Transverse colon (tissue), 4 donors: ENCODE data around the gene RHOBTB1. TPM values are rescaled to one million over a fixed set of nuclear protein-coding genes. Genes with fewer than 3 reads are reported as not detected.
A peak's percentile ranks its signal among the peaks of the same experiment; 100 is the strongest.

Experiments used
- DNase-seq: peaks from one replicate; pipeline ENCODE4 v3.0.0-alpha.2; 2019
- H3K27ac ChIP-seq, 4 donors: fragments of 200-600 bp; sonication (generic); 2 replicates each; pipeline ENCODE4 v1.5.1; 2016 to 2018; ENCODE audit warnings: inconsistent platforms in 4 of 4
- H3K27me3 ChIP-seq: fragments of 200-600 bp; sonication (generic); 2 replicates; pipeline ENCODE4 v1.5.1; 2017; ENCODE audit warnings: inconsistent platforms
- H3K36me3 ChIP-seq, 4 donors: fragments of 200-600 bp; sonication (generic); 2 replicates each; pipeline ENCODE4 v1.5.1; 2017 to 2019; ENCODE audit warnings: inconsistent platforms in 4 of 4
- H3K4me1 ChIP-seq, 4 donors: fragments of 200-600 bp; sonication (generic); 2 replicates each; pipeline ENCODE4 v1.5.1; 2017 to 2020; ENCODE audit warnings: inconsistent platforms in 4 of 4
- H3K4me3 ChIP-seq, 4 donors: fragments of 200-600 bp; sonication (generic); 1 replicate in 1 of 4; 2 replicates in 3 of 4; pipeline versions ENCODE4 v1.5.1 to v1.6.1; 2017 to 2019; ENCODE audit warnings: inconsistent platforms in 4 of 4
- H3K9me3 ChIP-seq, 2 donors: fragments of 200-600 bp; sonication (generic); 2 replicates each; pipeline ENCODE4 v1.5.1; 2017 to 2019; ENCODE audit warnings: inconsistent platforms in 2 of 2
- EP300 ChIP-seq: sonication (generic); formaldehyde crosslinking; IDR thresholded peaks from one replicate; pipeline ENCODE4 v1.6.1; 2017; ENCODE audit warnings: antibody characterized with exemption, low read depth
- POLR2A ChIP-seq: fragments of 450-650 bp; IDR thresholded peaks from one replicate; pipeline ENCODE4 v1.6.1; 2016; ENCODE audit warnings: antibody characterized with exemption, mild to moderate bottlenecking, moderate library complexity
- POLR2AphosphoS5 ChIP-seq, 3 donors: sonication (generic); formaldehyde crosslinking; IDR thresholded peaks; one replicate each; pipeline ENCODE4 v1.6.1; 2016; ENCODE audit warnings: antibody characterized with exemption in 3 of 3
- WGBS, 2 donors: methylation state at CpG; one replicate each; pipeline ENCODE4 v1.1.5; 2018; ENCODE audit warnings: low coverage in 1 of 2; 5-methylcytosine and 5-hydroxymethylcytosine counted together
- in situ Hi-C, 4 donors: fragments of 200-750 bp; cut with MboI; loops; one replicate each; pipeline versions ENCODE4 v1.15.0 to v1.15.1; 2017; ENCODE audit warnings: low sequenced_read_pairs in 3 of 4, low pct_ligation_motif_present in 1 of 4, low pct_unique_long_range_greater_than_20kb in 1 of 4
- intact Hi-C: fragments of 100-400 bp; cut with DNase I; formaldehyde crosslinking; loops from one replicate; pipeline ENCODE4 v1.15.1; 2023; ENCODE audit warnings: low total_unique reads
- total RNA-seq, 4 donors: library from RNA; depleted of rRNA; stranded (reverse); fragments of >200 nt; gene quantifications; one replicate each; pipeline ENCODE4 v1.1.0, GENCODE V29; 2016
- TF ChIP-seq, protein P1 (sequence below), 5 experiments: fragments of 200-600 bp in 3 of 5; fragments of 450-650 bp in 2 of 5; sonication (generic) in 3 of 5; IDR thresholded peaks; 1 replicate in 2 of 5; 2 replicates in 3 of 5; pipeline ENCODE4 v1.5.1; 2016 to 2017; ENCODE audit warnings: antibody characterized with exemption in 5 of 5, inconsistent platforms in 3 of 5, mild to moderate bottlenecking in 2 of 5, moderate library complexity in 1 of 5

RHOBTB1 gene
- total RNA-seq, 4 donors from 2014 or later: 4.0 to 13.1 (median 9.0) TPM

DNA sequence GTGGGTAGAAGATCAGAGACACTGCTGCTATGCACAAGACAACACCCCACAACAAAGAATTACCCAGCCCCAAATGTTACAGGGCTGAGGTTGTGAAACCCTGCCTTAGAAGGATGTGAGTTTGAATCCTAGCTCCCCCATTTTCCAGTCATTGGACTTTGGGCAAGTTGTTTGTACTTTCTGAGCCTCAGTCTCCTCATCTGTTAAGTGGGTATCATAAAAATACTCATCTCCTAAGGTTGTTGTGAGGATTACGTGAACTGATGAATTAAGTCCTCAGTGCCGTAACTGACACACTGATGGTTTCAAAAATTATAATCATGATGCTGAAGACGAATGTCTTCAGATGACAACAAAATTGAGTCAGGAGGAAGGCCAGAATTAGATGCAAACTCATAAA is 30.3 kb downstream of the RHOBTB1 start:
- peak overlapping the region in 2 of 4 donors; percentile 9 to 50 for H3K27ac ChIP-seq
- no peak for DNase-seq
- TF ChIP-seq EP300: no peak
- no peak for TF ChIP-seq POLR2A
- TF ChIP-seq, protein P1, sequence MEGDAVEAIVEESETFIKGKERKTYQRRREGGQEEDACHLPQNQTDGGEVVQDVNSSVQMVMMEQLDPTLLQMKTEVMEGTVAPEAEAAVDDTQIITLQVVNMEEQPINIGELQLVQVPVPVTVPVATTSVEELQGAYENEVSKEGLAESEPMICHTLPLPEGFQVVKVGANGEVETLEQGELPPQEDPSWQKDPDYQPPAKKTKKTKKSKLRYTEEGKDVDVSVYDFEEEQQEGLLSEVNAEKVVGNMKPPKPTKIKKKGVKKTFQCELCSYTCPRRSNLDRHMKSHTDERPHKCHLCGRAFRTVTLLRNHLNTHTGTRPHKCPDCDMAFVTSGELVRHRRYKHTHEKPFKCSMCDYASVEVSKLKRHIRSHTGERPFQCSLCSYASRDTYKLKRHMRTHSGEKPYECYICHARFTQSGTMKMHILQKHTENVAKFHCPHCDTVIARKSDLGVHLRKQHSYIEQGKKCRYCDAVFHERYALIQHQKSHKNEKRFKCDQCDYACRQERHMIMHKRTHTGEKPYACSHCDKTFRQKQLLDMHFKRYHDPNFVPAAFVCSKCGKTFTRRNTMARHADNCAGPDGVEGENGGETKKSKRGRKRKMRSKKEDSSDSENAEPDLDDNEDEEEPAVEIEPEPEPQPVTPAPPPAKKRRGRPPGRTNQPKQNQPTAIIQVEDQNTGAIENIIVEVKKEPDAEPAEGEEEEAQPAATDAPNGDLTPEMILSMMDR (IDR thresholded peaks at IDR 0.05): no peak
- no peak for TF ChIP-seq POLR2AphosphoS5 (IDR thresholded peaks at IDR 0.05)
- H3K36me3 ChIP-seq: no peaks in the 10 kb centered on the region
- H3K9me3 ChIP-seq: no peaks in the 10 kb centered on the region
- H3K27me3 ChIP-seq: no peaks in the 10 kb centered on the region
- intact Hi-C loops: no loop called here
- in situ Hi-C loops: no loop called here
- no peak overlapping the region for H3K4me3 ChIP-seq
- WGBS, 2 donors: 88 to 89% methylated on average over 3 of the region's 3 CpGs
- H3K4me1 ChIP-seq: peaks cover 0 to 15% (median 4%) of the 10 kb centered on the region in 4 donors

DNA sequence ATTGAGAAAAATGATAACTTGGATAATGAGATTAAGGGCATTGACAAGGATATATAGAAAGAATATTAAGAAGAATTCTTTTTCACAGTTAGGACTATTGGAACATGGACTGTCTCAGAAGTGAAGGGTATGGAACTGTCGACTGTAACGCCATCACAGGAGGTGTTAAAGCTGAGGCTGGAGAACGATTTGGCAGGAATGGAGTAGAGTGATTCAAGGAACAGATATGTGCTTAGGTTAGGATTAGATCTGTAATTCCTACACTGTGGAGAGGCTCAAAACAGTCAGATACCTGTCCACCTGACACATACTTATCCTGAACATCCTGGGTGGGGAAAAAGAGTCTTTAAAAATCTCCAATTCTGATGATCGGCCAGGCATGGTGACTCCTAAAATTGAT is 30.9 kb downstream of the RHOBTB1 start:
- whole genome bisulfite sequencing, 2 donors: 81 to 95% methylated on average over 4 of the region's 4 CpGs
- Histone ChIP-seq H3K4me3 (no peak overlapping the region), H3K9me3 (no peaks in the 10 kb centered on the region), H3K27me3 (no peaks in the 10 kb centered on the region), H3K27ac (peak overlapping the region in 1 of 4 donors; percentile 9), H3K36me3 (no peaks in the 10 kb centered on the region), H3K4me1 (peaks cover 0 to 17% (median 5%) of the 10 kb centered on the region in 4 donors)
- intact Hi-C loops (no loop called here), in situ Hi-C loops (no loop called here)
- no peak for DNase-seq
- TF ChIP-seq, protein P1 (IDR thresholded peaks at IDR 0.05): no peak
- no peak for TF ChIP-seq EP300
- TF ChIP-seq POLR2AphosphoS5 (IDR thresholded peaks at IDR 0.05): no peak
- TF ChIP-seq POLR2A: no peak

DNA sequence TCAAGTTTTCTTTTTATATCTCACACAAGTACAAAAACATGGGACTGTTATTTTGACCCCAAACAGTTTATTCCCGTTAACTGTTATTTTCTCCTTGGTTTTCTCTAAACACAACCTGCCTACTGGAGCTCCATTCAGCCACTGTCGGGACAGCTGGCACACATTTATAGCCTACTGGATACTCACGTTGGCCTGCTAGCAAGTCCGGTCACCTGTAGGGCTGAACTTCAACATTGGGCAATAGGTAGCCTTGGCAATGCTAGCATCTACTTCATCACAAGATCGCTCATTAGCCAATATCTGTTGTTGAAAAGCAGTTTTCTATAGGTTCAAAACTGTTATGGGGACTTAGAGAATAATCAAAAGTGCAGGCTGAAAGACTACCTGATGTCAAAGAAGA is 32.3 kb downstream of the RHOBTB1 start:
- intact Hi-C loops (no loop called here), in situ Hi-C loops (no loop called here)
- Histone ChIP-seq H3K27me3 (no peaks in the 10 kb centered on the region), H3K36me3 (no peaks in the 10 kb centered on the region), H3K4me1 (peaks cover 0 to 25% (median 5%) of the 10 kb centered on the region in 4 donors), H3K4me3 (no peak overlapping the region), H3K9me3 (no peaks in the 10 kb centered on the region), H3K27ac (no peak overlapping the region)
- no peak for TF ChIP-seq POLR2A
- TF ChIP-seq POLR2AphosphoS5 (IDR thresholded peaks at IDR 0.05): no peak
- TF ChIP-seq, protein P1 (IDR thresholded peaks at IDR 0.05): no peak
- DNase-seq: no peak
- WGBS, 2 donors: 85 to 86% methylated on average over 5 of the region's 5 CpGs

DNA sequence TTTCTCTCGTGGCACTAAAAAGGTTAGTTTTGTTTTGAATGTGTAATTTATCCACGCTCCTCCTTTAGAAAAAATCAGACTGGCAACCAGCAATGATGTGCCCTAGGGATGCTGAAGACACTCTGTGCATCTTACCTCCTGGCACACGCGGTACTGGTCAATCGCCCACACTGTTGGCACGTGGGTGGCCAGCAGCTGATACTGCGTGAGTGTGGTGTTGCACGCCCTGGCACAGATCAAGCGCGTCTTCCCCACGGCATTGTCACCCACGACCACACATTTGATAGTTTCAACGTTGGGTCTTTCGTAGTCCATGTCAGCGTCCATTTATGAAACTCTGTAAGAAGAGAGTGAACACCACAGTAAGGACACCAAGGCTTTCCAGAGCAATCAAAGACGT is 32.8 kb downstream of the RHOBTB1 start:
- H3K36me3 ChIP-seq: no peaks in the 10 kb centered on the region
- no peaks in the 10 kb centered on the region for H3K9me3 ChIP-seq
- H3K4me3 ChIP-seq: no peak overlapping the region
- DNase-seq: no peak
- no peaks in the 10 kb centered on the region for H3K27me3 ChIP-seq
- H3K27ac ChIP-seq: no peak overlapping the region
- TF ChIP-seq POLR2AphosphoS5 (IDR thresholded peaks at IDR 0.05) (no peak), EP300 (no peak), POLR2A (no peak)
- TF ChIP-seq, protein P1 (IDR thresholded peaks at IDR 0.05): no peak
- 89 to 93% methylated on average over 16 of the region's 16 CpGs for WGBS, 2 donors
- intact Hi-C loops: no loop called here
- in situ Hi-C loops: no loop called here
- H3K4me1 ChIP-seq: peaks cover 0 to 25% (median 5%) of the 10 kb centered on the region in 4 donors
